HG03175 (cell line): ENCODE measurements around the gene MAML1.
"Not testable (repeated sequence)": the region's sequence is repeated elsewhere in the genome, so short reads cannot be mapped to it uniquely, and the experiment has no call there.

Experiments
- ATAC-seq: cut with Tn5 transposase; IDR thresholded peaks from one replicate; pipeline ENCODE4 v1.9.1; 2021; ENCODE audit warnings: mild to moderate bottlenecking, moderate library complexity; ENCODE audit not compliant: unreplicated experiment

MAML1 gene

DNA sequence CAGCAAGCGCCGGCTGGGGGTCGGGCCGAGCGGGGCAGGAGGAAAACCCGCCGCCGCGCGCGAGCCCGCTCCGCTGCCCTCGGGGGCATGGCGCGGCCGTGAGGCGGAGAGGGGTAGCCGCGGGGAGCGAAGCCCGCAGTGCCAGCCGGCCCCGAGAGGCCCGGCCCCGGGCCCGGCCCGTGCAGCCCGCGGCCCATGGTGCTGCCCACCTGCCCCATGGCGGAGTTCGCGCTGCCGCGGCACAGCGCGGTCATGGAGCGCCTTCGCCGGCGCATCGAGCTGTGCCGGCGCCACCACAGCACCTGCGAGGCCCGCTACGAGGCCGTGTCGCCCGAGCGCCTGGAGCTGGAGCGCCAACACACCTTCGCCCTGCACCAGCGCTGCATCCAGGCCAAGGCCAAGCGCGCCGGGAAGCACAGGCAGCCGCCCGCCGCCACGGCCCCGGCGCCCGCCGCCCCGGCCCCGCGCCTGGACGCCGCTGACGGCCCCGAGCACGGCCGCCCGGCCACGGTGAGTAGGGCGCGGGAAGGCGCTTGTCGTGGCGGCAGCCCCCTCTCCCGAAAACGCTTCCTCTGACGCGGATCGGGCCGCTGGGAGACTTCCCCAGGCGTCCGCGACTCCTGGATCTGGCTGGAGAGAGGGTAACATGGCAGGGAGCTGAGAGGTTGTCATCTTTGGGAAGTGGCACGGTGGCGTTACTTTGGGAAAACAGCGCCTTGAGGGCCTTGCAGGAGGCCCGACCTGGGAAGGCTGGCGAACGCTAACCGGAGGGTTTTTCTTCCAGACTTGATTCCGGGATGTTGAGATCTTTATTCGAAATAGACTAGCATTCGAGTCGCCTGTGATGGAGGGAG lies 523 bp downstream of the MAML1 start:
- peak; percentile 29 for ATAC-seq

DNA sequence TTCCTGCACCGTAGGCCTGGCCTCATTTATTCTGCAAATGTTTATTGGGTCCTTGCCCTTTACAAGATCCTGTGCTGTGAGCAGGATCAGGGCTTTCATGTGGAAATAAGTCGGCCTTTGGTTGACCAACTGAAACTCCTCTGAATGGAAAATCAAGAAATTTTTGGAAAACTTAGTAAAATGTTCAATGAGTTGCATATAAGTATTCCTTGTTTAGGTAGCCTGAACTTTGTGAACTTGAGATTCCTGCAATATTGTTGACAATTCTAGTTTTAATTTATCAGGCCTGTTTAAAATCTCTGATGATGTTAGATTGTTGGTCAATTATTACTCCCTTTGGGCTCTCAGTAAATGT lies 1.1 kb downstream of the MAML1 start:
- ATAC-seq, result no peak

DNA sequence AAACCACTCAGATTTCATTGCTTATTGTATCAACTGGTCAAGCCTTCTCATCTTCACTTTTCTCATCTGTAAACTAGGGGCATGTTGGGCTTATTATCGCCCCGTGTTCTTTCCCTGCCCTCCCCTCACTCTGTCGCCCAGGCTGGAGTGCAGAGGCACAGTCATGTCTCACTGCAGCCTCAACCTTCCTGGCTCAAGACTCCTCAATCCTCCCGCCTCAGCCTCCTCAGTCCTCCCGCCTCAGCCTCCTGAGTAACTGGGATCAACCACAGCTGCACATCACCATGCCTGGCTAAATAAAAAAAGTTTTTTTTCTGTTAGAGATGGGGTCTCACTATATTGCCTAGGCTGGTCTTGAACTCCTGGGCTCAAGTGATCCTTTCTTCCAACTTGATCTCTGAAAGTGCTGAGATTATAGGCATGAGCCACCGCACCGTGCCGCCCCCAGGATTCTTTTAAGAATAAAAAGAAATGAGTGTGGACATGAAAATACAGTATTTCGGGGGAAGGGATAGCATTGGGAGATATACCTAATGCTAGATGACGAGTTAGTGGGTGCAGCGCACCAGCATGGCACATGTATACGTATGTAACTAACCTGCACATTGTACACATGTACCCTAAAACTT lies 2.0 kb downstream of the MAML1 start:
- ATAC-seq, result no peak

DNA sequence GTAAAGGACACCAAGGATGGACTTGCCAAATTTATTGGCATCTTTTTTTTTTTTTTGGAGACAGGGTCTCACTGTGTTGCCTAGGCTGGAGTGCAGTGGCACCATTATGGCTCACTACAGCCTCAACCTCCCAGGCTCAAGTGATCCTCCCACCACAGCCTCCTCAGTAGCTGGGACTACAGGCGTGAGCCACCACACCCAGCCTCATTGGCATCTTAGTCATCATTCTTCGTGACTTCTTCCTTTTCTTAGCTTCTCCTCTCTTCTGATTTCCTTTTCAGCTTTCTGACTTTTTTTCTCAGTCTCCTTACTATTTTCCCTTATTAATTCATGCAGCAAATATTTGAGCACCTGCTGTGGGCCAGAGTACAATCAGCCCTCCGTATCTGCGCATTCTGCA lies 6.1 kb downstream of the MAML1 start:
- ATAC-seq, result no peak

DNA sequence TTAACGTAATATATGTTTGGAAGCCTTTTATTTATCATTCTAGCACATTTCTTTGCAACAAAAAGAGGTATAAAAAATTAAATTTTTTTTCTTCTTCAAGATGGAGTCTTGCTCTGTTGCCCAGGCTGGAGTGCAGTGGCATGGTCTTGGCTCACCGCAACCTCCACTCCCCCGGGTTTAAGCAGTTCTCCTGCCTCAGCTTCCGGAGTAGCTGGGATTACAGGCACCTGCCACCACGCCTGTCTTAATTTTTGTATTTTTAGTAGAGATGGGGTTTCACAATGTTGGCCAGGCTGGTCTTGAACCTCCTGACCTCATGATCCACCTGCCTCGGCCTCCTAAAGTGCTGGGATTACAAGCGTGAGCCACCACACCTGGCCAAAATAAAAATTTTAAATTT lies 11.5 kb downstream of the MAML1 start:
- not testable (repeated sequence) for ATAC-seq

DNA sequence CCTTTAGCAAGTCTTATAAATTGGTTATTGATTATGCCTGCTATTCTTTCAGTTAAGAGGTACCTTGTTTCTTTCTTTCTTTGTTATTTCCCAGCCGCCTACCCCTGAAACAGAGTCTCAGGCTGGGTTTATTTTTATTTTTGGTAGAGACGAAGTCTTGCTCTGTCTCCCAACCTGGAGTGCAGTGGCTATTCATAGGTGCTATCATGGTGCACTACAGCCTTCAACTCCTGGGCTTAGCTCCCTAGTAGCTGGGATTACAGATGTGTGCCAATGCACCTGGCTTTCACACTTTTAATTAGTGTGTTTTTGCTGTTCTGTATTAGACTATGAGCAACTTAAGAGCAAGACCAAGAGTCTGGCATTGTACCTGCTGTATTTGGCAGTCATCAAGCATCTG lies 14.2 kb downstream of the MAML1 start:
- no peak for ATAC-seq

DNA sequence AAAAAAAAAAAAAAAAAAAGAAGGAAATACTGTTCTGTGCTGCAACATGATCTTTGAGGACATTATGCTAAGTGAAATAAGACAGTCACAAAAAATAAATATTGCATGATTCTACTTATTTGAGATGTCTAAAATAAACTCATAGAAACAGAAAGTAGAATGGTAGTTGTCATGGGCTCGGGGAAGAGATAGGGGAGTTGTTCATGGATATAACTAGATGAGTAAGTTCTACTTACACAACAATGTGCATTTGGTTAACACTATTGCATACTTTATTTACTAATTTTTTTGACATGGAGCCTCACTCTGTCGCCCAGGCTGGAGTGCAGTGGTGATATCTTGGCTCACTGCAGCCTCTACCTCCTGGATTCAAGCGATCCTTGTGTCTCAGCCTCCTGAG lies 15.2 kb downstream of the MAML1 start:
- ATAC-seq, result no peak

DNA sequence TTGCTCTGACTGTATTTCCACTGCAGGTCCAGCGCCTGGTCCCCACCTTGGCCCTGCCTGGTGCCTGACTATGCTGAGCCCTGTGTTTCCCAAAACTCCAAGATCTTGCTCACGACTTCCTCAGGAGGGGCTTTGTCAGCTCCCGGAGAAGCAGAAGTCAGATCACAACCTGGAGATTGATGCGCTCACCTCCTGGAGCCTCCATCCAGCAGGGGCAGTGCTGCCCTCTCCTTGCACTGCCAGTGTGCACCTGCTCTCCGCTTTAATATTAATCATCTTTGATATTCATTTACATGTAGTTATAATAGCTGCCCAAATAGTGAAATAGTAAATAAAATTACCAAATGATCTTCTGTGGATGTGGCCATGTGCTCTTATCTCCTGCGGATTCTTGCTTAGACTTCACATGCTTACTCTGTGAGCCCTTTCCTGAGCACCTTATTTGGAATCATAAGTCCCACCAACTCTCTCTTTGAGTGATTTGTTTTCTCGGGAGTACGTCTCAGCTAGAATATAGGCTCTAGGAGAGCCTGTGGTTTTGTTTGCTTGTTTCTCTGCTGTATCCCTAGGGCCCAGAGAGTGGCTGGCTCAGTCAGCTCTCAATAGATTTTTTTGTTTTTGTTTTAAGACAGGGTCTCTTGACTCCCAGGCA lies 17.4 kb downstream of the MAML1 start:
- ATAC-seq, result no peak

DNA sequence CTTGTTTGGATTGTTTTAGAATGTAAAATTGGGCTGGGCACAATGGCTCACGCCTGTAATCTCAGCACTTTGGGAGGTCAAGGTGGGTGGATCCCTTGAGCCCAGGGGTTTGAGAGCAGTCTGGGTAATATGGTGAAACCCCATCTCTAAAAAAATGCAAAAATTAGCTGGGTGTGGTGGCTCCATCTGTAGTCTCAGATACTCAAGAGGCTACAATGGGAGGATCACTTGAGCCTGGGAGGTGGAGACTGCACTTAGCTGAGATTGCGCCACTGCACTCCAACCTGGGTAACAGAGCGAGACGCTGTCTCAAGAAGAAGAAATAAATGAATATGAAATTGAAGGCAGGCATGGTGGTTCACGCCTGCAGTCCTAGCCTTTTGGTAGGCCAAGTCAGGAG lies 21.3 kb downstream of the MAML1 start:
- no peak for ATAC-seq

DNA sequence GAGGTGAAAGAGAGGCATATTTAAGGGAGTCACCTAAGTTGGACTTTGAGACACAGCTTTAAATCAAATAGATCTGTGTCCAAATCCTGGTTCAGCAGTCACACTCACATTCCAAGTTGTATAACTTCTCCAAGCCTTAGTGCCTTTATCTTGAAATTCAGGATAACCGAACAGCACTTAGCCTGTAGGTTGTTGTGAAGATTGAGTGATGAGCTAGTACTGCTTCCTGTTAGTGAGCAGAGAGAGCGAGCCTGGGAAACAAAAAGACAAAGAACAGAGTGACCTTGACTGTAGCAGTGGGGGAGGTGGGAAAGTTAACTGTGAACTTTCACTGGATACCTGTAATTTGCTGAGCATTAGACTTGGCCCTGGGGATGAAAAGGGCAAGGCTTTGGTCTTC lies 22.4 kb downstream of the MAML1 start:
- no peak for ATAC-seq

DNA sequence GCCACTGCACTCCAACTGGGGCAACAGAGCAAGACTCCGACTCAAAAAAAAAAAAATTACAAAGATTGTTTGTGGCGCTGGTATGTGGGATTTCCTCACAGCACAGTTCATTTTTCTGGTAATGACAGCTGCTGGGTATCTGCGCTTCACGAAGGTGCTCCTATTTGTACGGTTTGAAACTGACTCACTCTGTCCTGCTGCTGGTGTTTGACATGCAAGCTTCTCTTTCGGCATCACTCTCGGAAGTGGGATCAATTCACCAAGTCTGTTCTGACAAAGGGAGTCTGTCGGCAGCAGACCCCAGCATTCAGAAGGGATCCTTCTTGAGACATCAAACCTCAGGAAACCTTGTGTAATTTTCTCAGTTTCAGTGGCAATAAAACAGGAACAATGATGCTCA lies 26.3 kb downstream of the MAML1 start:
- ATAC-seq, result no peak

DNA sequence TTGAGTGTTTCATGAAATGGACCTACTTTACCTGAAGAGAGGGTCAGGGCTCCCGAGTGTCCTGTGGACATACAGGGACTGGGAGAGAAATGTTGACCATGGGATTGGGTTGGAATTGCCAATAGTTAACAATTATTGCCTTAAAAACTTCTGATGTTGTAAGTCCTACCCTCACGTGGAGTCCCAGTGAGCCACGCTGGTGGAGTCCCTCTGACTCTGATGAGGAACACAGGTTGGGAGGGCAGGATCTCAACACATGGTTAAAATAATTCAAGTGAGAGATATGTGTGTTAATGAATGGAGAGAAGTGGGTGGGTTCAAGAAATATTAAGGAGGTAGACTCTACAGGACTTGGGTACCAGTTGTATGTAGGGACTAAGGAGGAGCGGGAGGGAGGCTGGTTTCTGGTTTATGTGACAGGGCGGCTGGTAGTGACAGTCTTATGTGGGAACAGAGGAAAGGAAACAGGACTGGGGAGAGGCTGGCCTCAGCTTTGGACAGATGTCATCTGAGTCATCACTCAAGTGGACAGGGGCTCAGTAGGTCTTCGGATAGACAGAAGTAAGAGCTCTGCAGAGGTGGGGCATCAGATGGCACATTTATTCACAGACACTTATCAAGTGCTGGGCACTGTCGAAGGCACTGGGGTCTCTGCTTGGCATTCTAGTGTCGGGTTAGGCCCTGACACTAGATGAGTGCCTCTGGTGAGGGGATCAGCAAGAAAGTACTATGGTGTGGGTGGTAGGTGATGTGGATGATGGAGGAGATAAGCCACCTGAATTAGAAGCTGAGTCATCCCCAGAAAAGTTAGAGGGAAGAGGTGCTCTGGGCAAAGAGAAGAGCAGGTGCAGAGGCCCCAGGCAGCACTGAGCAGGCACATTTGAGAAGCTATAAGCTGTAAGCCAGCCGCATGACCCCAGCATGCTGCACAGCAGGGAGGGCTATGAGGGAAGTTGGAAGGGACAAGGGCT lies 27.2 kb downstream of the MAML1 start:
- ATAC-seq, result no peak

DNA sequence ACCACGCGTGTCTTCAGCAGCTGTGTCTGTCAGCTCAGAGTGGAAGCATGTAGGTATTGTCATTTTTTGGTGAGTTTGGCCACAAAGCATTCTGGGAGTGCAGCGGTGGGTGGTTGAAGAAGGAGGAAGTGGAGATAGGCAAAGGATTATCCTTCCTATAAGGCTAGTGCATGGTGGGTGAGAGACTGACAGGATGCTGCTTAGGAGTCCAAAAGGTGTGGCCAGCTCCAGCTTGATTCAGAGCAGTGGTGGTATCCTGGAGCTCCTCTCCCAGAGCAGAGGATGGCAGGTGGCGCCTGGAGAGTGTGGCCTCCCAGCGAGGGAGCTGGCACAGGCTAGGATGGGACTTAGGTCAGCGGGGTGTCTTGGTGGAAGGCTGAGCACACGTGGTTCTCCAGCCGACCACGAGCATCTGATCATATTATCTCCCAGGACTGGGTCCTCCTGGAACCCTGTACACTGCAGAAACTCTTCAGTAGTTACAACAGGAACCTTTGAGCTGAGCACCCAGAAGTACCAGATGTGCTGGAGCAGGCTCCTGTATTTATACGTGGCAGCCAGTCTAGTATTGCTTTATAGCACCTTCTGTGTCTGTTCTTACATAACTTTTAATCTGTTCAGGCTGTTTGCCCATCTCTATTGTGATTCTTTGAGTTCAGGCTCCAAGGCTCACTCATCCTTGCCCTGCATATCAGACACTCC lies 29.6 kb downstream of the MAML1 start:
- no peak for ATAC-seq

DNA sequence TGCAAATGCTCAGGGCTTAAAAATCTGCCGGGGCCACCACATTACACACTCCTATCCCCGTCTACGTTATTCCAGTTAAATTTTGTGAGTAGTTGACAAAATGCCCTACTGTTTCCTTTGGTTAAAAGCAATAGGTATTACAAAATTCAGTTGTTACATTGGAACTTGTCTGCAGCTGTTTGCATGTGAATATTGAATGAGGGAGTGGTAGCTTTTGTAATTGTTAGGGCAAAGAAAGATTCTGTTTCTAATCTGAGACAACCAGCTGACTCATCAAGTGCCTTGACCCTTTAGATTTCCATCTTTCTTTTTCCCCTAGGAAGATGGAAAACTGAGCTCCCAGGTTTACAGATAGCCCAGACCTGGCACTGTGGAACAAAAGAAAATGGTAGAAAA lies 30.2 kb downstream of the MAML1 start:
- no peak for ATAC-seq

DNA sequence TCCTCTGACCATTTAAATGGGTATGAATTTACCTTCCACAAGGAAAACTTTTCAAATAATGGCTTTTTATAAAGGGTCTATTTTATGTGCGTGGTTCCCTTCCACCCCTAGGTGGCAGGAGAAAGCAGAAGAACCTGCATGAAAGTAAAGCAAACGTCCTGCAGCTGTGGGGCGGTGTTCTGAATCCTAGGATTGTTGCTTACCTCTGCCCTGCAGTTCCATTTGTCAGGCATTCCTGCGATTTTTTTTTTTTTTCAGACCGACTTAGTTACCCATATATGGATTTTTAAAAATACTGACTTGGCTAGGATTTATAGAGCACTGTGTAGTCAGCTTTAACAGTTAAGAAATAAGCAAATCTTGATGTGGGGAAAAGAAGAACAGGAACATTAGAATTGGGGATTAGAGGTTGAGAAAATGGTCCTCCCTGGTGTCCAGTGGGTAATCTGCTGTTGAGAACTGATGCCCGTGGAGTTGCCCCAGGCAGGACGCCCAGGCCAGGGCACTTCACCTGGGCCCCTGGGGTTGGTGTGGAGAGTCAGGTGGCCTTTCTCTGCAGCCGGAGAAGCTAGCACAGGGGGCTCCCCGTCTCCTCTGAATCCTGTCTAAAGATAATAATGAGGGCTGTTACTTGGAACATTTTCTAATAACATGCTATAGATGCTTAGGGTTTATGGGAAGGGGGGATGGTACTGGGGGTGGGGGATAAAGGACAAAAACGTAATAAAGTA lies 30.8 kb downstream of the MAML1 start:
- ATAC-seq, result peak; percentile 64

DNA sequence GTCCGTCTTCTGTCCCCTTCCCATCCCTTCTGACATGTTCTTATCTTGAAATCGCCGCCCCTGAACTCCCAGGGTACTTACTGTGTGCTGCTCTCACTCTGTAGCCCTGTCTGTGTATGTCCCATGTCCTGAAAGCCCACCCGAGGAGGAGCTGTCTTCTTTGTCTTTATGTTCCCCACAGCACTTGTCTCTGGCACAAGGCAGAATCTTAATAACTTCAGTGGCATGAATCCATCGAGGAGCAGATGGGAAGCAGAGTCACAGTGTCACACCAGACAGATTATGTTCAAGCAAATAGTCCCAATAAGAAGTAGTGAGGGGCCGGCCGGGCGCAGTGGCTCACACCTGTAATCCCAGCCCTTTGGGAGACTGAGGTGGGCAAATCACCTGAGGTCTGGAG lies 31.4 kb downstream of the MAML1 start:
- ATAC-seq, result no peak

DNA sequence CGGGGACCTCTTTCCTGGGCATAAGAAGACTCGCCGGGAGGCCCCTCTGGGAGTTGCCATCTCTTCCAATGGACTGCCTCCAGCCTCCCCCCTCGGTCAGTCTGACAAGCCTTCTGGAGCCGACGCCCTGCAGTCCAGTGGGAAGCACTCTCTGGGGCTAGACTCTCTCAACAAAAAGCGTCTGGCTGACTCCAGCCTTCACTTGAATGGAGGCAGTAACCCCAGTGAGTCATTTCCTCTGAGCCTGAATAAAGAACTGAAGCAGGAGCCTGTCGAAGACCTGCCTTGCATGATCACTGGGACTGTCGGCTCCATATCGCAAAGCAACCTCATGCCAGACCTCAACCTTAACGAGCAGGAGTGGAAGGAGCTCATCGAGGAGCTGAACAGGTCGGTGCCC lies 32.8 kb downstream of the MAML1 start:
- ATAC-seq, result no peak

DNA sequence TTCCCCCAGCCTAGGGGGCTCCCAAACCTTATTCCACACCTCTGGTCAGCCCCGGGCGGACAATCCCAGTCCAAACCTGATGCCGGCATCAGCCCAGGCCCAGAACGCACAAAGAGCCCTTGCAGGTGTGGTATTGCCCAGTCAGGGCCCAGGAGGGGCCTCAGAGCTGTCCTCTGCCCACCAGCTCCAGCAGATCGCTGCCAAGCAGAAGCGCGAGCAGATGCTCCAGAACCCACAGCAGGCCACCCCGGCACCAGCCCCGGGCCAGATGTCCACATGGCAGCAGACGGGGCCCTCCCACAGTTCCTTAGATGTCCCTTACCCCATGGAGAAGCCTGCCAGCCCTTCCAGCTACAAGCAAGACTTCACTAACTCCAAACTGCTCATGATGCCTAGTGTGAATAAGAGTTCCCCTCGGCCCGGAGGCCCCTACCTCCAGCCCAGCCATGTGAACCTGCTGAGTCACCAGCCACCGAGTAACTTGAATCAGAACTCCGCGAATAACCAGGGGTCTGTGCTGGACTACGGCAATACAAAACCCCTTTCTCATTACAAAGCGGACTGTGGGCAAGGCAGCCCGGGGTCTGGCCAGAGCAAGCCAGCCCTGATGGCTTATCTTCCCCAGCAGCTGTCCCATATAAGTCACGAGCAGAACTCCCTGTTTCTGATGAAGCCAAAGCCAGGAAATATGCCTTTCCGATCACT lies 33.6 kb downstream of the MAML1 start:
- ATAC-seq, result no peak
